ENCODE data around the gene AATK. TPM values are rescaled to one million over a fixed set of nuclear protein-coding genes. Genes with fewer than 3 reads are reported as not detected.

Gene AATK
- total RNA-seq, 1 experiment from 2014 or later: 4.4 TPM

DNA sequence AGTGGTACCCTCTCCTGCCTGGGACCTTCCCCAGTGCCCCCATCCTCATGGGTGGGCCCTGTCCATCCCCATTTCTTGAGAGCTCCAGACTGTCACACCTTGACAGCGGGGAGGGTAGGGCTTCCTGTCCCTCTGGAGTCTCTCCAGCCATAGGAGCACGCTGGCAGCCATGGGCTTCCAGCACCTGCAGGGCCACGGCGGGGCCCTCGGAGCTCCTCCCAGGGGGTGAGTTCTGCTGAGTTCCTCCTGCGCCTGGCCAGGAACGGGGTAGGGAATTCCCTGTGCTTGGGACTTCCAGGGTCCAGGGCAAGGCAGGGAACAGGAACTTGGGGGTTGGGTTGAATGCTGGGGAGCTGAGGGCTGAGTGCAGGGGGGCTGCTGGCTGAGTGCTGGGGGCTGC lies 23.0 kb upstream of the AATK start:
- no peak for TF ChIP-seq TCF7L2 (IDR thresholded peaks at IDR 0.05; ENCODE audit: borderline replicate concordance, extremely low read depth, insufficient read depth, insufficient read length)
- TF ChIP-seq, protein P1, sequence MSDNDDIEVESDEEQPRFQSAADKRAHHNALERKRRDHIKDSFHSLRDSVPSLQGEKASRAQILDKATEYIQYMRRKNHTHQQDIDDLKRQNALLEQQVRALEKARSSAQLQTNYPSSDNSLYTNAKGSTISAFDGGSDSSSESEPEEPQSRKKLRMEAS (IDR thresholded peaks at IDR 0.05): no peak
- TF ChIP-seq CBX3 (IDR thresholded peaks at IDR 0.05; ENCODE audit: low read depth): no peak
- TF ChIP-seq POLR2AphosphoS5 (IDR thresholded peaks at IDR 0.05; ENCODE audit: low read depth, low read length): no peak
- no peak for TF ChIP-seq CEBPB (IDR thresholded peaks at IDR 0.05; ENCODE audit: low read depth)
- TF ChIP-seq, protein P2, sequence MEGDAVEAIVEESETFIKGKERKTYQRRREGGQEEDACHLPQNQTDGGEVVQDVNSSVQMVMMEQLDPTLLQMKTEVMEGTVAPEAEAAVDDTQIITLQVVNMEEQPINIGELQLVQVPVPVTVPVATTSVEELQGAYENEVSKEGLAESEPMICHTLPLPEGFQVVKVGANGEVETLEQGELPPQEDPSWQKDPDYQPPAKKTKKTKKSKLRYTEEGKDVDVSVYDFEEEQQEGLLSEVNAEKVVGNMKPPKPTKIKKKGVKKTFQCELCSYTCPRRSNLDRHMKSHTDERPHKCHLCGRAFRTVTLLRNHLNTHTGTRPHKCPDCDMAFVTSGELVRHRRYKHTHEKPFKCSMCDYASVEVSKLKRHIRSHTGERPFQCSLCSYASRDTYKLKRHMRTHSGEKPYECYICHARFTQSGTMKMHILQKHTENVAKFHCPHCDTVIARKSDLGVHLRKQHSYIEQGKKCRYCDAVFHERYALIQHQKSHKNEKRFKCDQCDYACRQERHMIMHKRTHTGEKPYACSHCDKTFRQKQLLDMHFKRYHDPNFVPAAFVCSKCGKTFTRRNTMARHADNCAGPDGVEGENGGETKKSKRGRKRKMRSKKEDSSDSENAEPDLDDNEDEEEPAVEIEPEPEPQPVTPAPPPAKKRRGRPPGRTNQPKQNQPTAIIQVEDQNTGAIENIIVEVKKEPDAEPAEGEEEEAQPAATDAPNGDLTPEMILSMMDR (IDR thresholded peaks at IDR 0.05 in 2 of 3, conservative IDR thresholded peaks at IDR 0.05 in 1 of 3; ENCODE audit: borderline replicate concordance in 1 of 3, insufficient read depth in 1 of 3, low read depth in 2 of 3, low read length in 2 of 3): no peak
- TF ChIP-seq RAD21 (IDR thresholded peaks at IDR 0.05; ENCODE audit: low read depth): no peak
- TF ChIP-seq, protein P3, sequence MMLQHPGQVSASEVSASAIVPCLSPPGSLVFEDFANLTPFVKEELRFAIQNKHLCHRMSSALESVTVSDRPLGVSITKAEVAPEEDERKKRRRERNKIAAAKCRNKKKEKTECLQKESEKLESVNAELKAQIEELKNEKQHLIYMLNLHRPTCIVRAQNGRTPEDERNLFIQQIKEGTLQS (IDR thresholded peaks at IDR 0.05): no peak
- TF ChIP-seq, protein P4, sequence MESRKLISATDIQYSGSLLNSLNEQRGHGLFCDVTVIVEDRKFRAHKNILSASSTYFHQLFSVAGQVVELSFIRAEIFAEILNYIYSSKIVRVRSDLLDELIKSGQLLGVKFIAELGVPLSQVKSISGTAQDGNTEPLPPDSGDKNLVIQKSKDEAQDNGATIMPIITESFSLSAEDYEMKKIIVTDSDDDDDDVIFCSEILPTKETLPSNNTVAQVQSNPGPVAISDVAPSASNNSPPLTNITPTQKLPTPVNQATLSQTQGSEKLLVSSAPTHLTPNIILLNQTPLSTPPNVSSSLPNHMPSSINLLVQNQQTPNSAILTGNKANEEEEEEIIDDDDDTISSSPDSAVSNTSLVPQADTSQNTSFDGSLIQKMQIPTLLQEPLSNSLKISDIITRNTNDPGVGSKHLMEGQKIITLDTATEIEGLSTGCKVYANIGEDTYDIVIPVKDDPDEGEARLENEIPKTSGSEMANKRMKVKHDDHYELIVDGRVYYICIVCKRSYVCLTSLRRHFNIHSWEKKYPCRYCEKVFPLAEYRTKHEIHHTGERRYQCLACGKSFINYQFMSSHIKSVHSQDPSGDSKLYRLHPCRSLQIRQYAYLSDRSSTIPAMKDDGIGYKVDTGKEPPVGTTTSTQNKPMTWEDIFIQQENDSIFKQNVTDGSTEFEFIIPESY (IDR thresholded peaks at IDR 0.05; ENCODE audit: extremely low read depth, insufficient replicate concordance, low read length): no peak
- no peak for TF ChIP-seq EGR1 (IDR thresholded peaks at IDR 0.05; ENCODE audit: low read depth)
- TF ChIP-seq SIN3A (IDR thresholded peaks at IDR 0.05; ENCODE audit: low read depth): no peak
- no peak for TF ChIP-seq FOSL1 (IDR thresholded peaks at IDR 0.05; ENCODE audit: low read depth)
- TF ChIP-seq ZNF274 (IDR thresholded peaks at IDR 0.05; ENCODE audit: low read depth, low read length): no peak
- no peak for TF ChIP-seq EZH2 (IDR thresholded peaks at IDR 0.05)
- no peak for TF ChIP-seq SP1 (IDR thresholded peaks at IDR 0.05; ENCODE audit: low read depth)
- TF ChIP-seq POLR2A (IDR thresholded peaks at IDR 0.05; ENCODE audit: borderline replicate concordance, extremely low read depth, insufficient read depth, insufficient read length): no peak
- no peak for TF ChIP-seq ZFX (IDR thresholded peaks at IDR 0.05)
- POLR2A ChIA-PET: no interaction called here
- RAD21 ChIA-PET (ENCODE audit: low non-redundant PET in 1 of 2, low total read pairs in 2 of 2, uncharacterized antibody in 2 of 2, unreplicated experiment in 2 of 2): no interaction called here
- Histone ChIP-seq H3K4me1 (ENCODE audit: control insufficient read depth in 1 of 2, insufficient read depth in 2 of 2, low read length in 2 of 2) (no peaks in the 10 kb centered on the region), H3K4me3 (replicated peaks in 1 of 2; ENCODE audit: low read depth in 1 of 2, low read length in 2 of 2) (no peak overlapping the region), H2AFZ (ENCODE audit: low read depth, low read length, poor library complexity, severe bottlenecking) (no peak overlapping the region), H3K27ac (ENCODE audit: low read depth, low read length) (no peak overlapping the region), H3K79me2 (ENCODE audit: insufficient read depth, low read length) (no peaks in the 10 kb centered on the region), H3K4me2 (ENCODE audit: low read length) (no peak overlapping the region), H4K20me1 (ENCODE audit: insufficient read depth) (no peaks in the 10 kb centered on the region), H3K27me3 (ENCODE audit: insufficient read depth, low read length) (no peaks in the 10 kb centered on the region), H3K9ac (ENCODE audit: low read length) (no peak overlapping the region), H3K36me3 (ENCODE audit: control insufficient read depth in 1 of 2, insufficient read depth in 2 of 2, low read length in 2 of 2) (no peaks in the 10 kb centered on the region), H3K9me3 (ENCODE audit: control insufficient read depth in 1 of 2, insufficient read depth in 1 of 2, low read depth in 1 of 2, low read length in 2 of 2) (no peaks in the 10 kb centered on the region), H3K9me2 (ENCODE audit: insufficient read depth) (no peaks in the 10 kb centered on the region)
- ATAC-seq: no peak
- no TSS peak for BruUV-seq (replicated peaks)
- no peak for DNase-seq (ENCODE audit: low read depth, low spot score)
- CTCF ChIA-PET: no interaction called here
- intact Hi-C loops (cut with micrococcal nuclease): no loop called here

Measured in HCT116 (cell line).